Measurements from ENCODE around the gene CCDC190. TPM values are rescaled to one million over a fixed set of nuclear protein-coding genes. Genes with fewer than 3 reads are reported as not detected.
"Not testable (repeated sequence)": the region's sequence is repeated elsewhere in the genome, so short reads cannot be mapped to it uniquely, and the experiment has no call there.

The CCDC190 gene
- polyA plus RNA-seq, 4 donors = not detected

DNA sequence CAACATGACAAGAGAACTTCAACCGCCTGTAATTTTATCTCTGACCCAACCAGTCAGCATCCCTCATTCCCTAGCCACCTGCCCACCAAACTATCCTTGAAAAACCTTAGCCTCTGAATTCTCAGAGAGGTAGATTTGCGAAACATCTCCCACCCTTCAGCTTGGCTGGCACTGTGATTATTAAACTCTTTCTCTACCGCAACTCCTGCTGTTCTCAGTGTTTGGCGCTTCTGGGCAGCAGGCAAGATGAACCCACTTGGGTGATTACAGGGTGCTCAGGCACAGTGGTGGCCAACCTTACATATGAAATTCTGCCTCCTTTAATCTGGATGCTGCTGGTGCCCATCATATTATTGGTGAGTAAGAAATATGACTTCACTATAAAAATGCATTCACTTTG, 22.1 kb downstream of the CCDC190 start:
- no peak for DNase-seq (ENCODE audit: low read depth in 4 of 4, low spot score in 3 of 4)

DNA sequence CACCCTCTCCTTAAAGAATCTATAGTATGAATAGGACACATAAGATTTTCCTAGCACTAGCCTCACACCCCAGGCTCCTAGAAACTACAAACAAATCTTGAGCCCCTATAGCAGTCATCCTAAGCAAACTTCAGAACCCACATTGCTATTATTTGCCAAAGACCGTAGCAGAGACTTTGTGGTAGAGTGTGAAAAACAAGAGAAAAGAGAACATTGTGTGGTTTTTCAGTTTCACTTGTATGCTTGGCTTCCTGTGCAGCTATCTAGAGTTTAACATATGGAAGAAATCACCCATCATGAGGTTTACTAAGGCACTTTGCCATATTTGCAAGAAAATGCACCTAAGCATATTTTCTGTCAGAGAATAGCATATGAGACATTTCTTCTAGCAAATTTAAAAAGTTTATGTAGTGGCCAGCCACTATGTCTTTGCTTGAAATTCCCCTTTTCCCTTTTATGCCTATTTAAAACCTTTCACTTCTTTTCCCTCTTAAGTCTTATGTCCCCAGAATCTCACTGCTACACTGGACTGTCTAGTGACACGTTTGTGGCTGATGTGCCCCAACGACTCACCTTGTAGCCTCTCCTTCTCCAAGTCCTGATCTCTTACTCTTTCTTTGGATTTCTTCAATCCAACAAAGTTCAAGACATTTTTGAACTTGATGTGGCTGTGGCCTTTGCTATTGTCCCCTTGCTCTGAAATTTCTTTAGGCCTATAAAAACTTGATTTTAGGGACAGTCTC, 25.6 kb downstream of the CCDC190 start:
- DNase-seq (ENCODE audit: low read depth in 4 of 4, low spot score in 3 of 4) = no peak

GRCh38 chr1:162832470-162832869, 28.5 kb downstream of the CCDC190 start:
- no peak for DNase-seq (ENCODE audit: low read depth in 4 of 4, low spot score in 3 of 4)

DNA sequence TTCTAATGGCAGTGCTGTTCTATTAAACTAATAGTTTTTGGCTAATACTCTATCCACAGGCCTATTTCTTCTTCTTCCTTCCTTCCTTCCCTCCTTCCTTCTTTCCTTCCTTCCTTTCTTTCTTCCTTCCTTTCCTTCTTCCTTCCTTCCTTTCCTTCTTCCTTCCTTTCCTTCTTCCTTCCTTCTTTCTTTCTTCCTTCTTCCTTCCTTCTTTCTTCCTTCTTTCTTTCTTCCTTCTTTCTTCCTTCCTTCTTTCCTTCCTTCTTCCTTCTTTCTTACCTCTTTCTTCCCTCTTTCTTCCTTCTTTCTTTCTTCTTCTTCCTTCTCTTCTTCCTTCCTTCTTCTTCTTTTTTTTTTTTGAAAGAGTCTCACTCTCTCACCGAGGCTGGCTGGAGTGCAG, 31.7 kb downstream of the CCDC190 start:
- no peak for DNase-seq (ENCODE audit: low read depth in 4 of 4, low spot score in 3 of 4)

DNA sequence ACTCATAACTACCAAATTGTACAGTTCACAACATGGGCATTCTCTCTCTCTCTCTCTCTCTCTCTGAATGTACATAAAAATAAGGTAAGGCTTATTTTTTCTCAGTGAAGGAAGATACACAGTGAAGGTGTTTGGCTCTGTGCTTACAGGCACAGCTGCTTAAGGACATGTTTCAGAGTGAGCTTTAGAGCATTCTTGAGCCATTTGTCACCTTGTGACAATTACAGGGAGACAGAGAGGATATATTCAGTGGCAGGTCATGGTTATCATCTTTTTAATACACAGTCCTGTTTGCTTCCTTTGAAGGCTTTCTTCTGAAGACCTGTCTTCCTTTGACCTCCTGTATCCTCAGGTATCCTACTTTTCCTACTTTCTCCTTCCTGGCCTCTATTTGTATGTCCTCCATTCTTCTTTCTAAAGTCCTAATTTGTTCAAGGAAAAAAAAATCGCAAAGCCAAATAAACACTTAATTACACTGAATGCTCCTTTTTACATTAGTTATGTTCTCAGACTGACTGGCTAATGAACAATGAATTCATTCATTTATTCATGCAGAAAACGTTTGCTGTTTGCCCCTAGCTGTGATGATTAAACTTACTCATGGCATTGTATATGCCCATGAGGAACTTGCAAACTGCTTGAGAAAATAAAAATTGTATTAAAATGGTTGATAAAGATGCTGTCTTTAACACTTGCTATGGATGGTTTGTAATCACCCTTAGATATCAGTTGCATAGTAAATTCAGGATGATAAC, 37.0 kb downstream of the CCDC190 start:
- DNase-seq (ENCODE audit: low read depth in 4 of 4, low spot score in 3 of 4) = no peak

GRCh38 chr1:162823231-162823630, 37.7 kb downstream of the CCDC190 start:
- no peak for DNase-seq (ENCODE audit: low read depth in 4 of 4, low spot score in 3 of 4)

DNA sequence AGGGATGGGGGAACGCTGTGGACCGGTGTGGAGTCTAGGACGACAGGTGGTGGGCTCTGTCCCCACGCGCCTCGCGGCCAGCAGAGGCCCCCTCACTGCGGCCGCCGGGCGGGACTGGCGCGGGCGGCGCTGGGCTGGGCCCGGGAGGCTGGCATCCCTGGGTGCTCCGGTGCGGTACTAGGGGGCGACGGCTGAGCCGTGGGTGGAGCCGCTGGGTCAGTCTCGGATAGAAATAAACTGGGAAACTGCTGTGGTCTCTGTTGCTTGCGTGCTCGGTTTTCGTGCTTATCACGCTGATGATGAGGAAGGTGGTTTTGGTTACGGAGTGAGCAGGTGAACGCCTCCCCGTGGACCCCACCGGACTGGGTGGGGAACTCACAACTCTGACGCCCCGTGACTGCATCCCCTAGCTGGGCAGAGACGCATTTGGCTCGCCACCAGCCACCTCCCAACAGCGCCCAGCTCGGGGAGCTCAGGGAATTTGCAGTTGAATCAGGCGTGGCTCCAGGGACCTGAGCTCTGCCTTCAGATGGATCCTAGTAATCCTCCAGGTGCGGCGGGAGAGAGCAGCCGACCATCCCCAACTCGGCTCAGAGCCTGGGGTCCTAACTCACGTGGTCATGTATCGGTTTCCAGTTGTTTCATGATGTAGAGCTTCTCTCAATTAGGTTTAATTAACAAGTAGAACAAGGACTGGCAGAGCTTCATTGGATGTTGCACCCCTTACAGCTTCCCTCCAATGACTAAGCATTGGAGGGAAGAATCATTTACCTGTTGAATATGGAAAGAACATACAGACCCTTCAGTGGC, 38.4 kb downstream of the CCDC190 start:
- DNase-seq (ENCODE audit: low read depth in 4 of 4, low spot score in 3 of 4) = peak in 2 of 4 donors; percentile 5 to 9

- DNase-seq (ENCODE audit: low read depth in 4 of 4, low spot score in 3 of 4) = not testable (repeated sequence)
Observed at GRCh38 chr1:162818666-162819065, 42.3 kb downstream of the CCDC190 start.

GRCh38 chr1:162818136-162818535, 42.8 kb downstream of the CCDC190 start:
- not testable (repeated sequence) for DNase-seq (ENCODE audit: low read depth in 4 of 4, low spot score in 3 of 4)

- not testable (repeated sequence) for DNase-seq (ENCODE audit: low read depth in 4 of 4, low spot score in 3 of 4)
Observed at GRCh38 chr1:162812357-162812756, 48.6 kb downstream of the CCDC190 start.

GRCh38 chr1:162807503-162807902, 53.5 kb downstream of the CCDC190 start:
- not testable (repeated sequence) for DNase-seq (ENCODE audit: low read depth in 4 of 4, low spot score in 3 of 4)

Other genes with a start within 250 kb of the CCDC190 start
- 10 to 100 TPM; 17.5 to 91.3 (median 26.7) TPM for gene DDR2, start 228.7 kb downstream of the CCDC190 start, polyA plus RNA-seq (ENCODE audit: insufficient read length in 4 of 4)
- gene HSD17B7, start 70.5 kb downstream of the CCDC190 start, polyA plus RNA-seq (ENCODE audit: insufficient read length in 4 of 4) = 10 to 100 TPM in 3 of 4 donors, 1 to 10 TPM in 1; 8.5 to 27.1 (median 17.5) TPM
- gene RGS4, start 208.2 kb upstream of the CCDC190 start, polyA plus RNA-seq (ENCODE audit: insufficient read length in 4 of 4) = 10 to 100 TPM in 3 of 4 donors, 1 to 10 TPM in 1; 6.0 to 19.3 (median 13.9) TPM